GM21786 (cell line): Measurements from ENCODE around the gene P4HB.
"Not testable (repeated sequence)": the region's sequence is repeated elsewhere in the genome, so short reads cannot be mapped to it uniquely, and the experiment has no call there.

Experiments
- ATAC-seq: cut with Tn5 transposase; IDR thresholded peaks from one replicate; pipeline ENCODE4 v1.9.1; 2021; ENCODE audit not compliant: unreplicated experiment

The P4HB gene

GRCh38 chr17:81849457-81849856, 10.9 kb downstream of the P4HB start:
- ATAC-seq: no peak

- no peak for ATAC-seq
Measured at GRCh38 chr17:81846743-81847689, 13.3 kb downstream of the P4HB start.

GRCh38 chr17:81845881-81846742, 14.2 kb downstream of the P4HB start:
- ATAC-seq: no peak

DNA sequence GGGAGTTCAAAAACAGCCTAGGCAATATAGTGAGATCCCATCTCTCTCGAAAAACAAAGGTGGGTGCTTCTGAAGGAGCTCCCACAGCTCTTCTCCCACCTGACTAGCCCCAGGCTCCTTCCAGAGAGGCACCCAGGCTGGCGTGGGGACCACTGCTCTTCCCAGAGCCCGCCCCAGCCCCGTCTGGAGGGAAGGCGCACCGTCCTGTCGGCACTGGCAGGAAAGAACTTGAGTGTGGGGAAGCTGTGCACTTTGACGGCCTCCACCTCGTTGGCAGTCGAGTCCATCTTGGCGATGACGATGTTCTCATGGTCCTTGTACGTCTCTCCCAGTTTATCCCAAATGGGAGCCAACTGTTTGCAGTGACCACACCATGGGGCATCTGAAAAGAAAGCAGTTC, 15.0 kb downstream of the P4HB start:
- ATAC-seq: no peak

DNA sequence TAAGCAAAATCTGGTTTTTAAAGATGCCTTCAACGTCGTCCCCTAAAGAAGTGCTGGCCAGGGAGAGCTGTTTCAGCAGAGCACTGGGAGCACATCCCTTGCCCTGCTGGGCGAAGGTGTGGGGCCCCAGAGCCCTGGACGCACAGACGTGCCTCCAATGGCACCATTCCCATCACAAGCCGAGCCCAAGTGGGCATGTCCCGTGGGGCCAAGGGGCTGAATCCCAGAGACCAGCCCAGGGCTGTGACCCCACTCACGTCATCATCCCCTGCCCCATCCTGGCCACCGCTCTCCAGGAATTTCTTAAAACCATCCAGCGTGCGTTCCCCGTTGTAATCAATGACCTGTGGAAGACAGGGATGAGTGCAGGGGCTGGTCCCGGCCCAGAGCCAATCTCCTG, 15.4 kb downstream of the P4HB start:
- ATAC-seq: no peak

DNA sequence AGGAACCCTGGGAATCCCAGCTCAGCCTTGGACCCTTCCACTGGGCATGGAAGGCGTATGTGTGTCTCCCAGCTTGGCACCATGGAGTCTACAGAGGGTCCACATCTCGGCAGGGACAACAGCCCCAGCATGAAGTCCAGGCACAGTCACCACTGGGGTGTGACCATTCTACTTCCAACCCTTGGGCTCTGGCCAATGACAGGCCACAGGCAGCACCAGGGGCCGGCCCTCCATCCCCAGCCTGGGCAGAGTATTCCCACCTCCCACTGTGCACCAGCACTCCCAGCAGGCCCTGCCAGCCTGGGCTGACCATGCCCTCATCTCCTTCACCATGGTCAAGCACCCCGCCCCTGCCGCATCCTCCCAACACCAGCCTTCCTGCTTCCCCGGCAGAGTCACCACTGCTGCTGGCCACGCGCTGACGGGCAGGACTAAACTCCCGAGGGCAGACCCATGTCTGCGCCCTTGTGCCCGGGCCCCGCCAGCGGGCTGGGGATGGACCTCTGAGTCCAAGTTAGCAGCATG, 15.9 kb downstream of the P4HB start:
- no peak for ATAC-seq

GRCh38 chr17:81843713-81844326, 16.5 kb downstream of the P4HB start:
- ATAC-seq: no peak

DNA sequence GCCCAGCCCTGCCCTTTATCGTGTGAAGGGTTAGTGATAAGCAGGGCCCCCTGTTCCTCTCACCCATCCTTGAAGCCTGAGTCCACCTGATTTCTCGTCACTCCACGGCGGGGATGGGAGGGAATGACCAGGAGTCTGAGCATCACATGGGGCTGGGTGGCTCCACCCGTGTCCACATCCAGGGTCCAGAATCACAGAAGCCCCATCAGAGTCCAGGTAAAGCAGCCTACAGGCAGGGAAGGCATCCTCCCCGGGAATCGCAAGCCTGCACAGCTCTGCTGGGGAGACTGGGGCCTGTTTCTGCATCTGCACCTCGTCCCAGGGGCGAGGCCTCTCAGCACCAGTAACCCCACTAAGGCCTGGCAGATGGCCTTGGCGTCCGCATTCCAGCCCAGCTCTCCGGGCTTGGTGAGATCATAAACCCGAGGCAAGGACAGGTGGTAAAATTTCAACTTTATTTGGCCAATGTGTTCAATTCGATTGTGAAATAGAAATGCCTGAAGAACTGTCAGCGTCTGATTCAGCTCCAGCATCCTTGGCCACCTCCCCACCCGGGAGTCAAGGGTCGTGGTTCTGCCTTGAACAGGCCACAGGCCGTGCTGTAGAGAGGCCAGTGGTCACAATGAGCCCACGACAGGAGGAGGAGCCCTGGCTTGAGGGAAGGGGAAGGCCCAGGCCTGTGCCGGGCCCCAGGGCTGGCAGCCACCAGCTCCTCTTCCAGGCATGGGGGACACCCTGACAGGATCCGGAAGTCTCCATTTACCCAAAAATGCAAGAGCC, 17.4 kb downstream of the P4HB start:
- no peak for ATAC-seq

- ATAC-seq: no peak
Measured at GRCh38 chr17:81842378-81842724, 18.0 kb downstream of the P4HB start.

GRCh38 chr17:81841866-81842265, 18.5 kb downstream of the P4HB start:
- ATAC-seq: no peak

DNA sequence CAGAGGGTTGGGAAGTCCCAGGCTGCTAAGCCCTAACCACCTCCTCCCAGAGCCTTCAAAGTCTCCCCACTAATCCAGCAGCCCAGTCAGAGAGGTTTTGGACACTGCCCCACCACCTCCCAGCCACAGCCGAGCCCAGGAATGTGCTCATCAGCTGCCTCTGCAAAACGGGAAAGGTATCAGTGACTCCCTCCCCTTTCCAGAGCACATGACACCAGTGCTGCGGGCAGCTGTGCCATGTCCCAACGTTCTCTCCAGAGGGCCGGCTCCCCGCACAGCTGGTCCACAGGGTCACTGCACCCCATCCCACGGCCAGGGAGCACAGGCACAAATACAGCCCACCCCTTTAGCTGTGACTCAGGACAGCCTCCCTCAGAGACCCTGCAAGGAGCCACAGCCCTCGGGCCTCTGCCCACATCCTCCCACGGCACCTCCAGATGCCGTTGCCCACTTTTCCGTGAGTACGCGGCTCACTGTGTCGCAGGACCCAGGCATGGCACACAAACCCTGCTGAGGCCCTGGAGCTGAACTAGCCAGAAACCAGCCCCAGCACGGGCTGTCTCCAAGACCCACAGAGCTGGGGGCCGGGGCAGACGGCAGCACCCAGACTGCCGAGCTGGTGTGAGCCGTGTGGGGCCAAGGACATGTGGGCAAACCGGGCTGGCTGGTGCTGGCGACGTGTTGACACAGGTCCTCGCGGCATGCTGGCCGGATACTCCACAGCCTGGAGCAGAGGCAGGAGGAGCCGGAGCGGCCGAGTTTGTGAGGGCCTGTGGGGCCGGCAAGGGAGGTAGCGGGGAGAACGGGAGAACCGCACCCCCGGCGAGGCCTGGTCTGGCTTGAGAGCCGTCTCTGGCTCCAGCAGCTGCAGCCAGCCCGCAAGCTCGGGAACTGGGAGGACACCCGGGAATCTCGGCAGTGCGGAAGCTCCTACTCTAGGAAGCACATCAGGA, 19.2 kb downstream of the P4HB start:
- ATAC-seq: no peak

DNA sequence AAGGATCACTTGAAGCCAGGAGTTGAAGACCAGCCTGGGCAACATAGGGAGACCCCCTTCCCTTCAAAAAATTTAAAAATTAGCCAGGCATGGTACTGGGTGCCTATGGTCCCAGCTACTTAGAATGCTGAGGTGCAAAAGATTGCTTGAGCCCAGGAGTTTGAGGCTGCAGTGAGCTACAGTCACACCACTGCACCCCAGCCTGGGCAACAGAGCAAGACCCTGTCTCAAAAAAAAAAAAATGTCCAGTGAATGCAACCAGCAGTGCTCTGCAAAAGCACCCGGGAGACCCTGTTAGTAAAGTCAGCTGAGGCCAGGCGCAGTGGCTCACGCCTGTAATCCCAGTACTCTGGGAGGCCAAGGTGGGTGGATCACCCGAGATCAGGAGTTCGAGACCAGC, 20.3 kb downstream of the P4HB start:
- ATAC-seq: not testable (repeated sequence)

DNA sequence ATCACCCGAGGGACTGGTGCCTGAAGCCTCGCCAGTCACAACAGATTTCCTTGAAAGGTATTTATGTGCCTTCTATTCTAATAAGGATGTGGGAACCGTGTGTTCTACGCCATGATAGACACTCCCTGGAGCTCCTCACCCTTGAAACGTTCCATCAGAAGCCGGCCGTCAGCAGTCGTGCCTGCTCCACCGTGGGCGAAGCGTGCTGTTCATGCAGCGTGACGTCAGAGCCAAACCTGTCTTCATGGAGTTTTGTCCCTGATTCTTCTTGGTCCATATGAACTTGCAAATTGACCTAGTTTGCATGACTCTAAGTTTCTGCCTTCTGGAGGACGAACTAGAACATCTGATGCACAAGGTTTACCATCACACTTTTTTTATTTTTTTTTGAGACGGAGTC, 21.0 kb downstream of the P4HB start:
- no peak for ATAC-seq

DNA sequence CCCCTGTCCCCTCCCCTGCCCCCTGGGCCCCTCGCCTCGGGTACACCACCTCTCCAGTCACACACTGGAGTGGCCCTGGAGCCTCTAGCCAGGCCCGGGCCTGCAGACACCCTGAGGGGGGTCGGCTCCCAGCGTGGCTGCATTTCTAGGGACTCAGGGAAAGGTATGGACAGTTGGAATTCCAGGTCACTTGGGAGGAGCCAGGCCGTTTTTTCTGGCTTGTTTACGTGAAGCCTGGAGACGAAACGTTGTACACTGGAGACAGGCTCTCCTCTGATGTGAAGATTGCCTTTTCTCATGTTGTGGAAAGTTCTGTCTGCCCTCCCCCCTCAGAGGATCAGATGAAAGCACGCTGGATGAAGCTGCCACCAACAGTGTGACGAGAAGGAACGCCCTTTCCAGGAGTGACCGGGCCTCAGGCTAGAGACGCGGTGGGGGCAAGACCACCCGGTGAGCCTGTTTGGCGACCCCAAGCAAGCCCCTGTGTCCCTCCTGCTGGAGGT, 21.5 kb downstream of the P4HB start:
- no peak for ATAC-seq

- no peak for ATAC-seq
Measured at GRCh38 chr17:81837641-81838040, 22.7 kb downstream of the P4HB start.

DNA sequence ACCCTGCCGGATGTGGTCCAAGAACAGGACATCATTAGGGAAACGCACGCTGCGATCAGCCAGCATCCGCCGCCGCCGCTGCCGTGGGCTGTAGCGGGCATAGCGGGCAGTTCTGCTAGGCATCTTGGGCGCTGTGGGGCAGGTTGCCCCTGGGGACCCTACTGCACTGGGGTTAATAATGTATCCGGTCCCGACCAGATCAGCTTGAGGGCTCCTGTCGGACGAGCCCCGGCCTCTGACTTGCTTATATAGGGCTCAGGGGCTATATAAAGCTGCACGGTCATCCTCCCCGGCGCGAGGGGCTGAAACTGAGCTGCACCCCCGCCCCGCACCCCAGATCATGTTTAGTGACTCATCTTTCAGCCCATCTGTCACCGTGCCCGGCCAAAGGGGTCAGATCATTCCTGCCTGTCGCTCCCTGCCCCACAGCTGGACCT, 25.5 kb downstream of the P4HB start, which contains the start of gene PPP1R27:
Gene PPP1R27, minus strand, starts transcription at position 220 of the 437 bp plus-strand sequence. Its CDS starts 97 bp downstream, at position 123.
- no peak for ATAC-seq

GRCh38 chr17:81833921-81834830, 26.2 kb downstream of the P4HB start:
- no peak for ATAC-seq
